IMR-90 (cell line): ENCODE measurements around the gene DHRS7. TPM values are rescaled to one million over a fixed set of nuclear protein-coding genes. Genes with fewer than 3 reads are reported as not detected.

Source experiments
- ATAC-seq: fragments of 200-7000 bp; cut with Tn5 transposase; 2 replicates; pipeline ENCODE4 v1.9.1; 2020; ENCODE audit warnings: low read depth, mild to moderate bottlenecking, moderate library complexity
- BruUV-seq: library from RNA; stranded (reverse); fragments of 400-500 nt; replicated peaks from 2 replicates; lab custom pipeline; 2021; lab: Mats Ljungman, UMichigan
- CTCF ChIA-PET: fragments of 300-600 bp; formaldehyde crosslinking; extraction: SDS; loops from one replicate; lab custom pipeline; 2021; ENCODE audit warnings: antibody characterized with exemption; lab: Yijun Ruan, JAX
- POLR2A ChIA-PET: fragments of 300-600 bp; sonication (Branson Sonifier 250); formaldehyde crosslinking; loops from one replicate; lab custom pipeline; 2022; ENCODE audit warnings: antibody characterized with exemption; ENCODE audit not compliant: unreplicated experiment; lab: Charles Lee
- DNase-seq: peaks from one replicate; pipeline ENCODE4 v3.0.0; 2013
- H2AFZ ChIP-seq: replicated peaks from 2 replicates; pipeline ENCODE3; 2013; ENCODE audit warnings: low read length, mild to moderate bottlenecking; ENCODE audit not compliant: poor library complexity
- H2AK5ac ChIP-seq: 2 replicates; pipeline ENCODE4 v1.6.1; 2013; ENCODE audit warnings: low read depth, low read length, inconsistent platforms
- H2AK9ac ChIP-seq: replicated peaks from 2 replicates; pipeline ENCODE3; 2013; ENCODE audit warnings: mild to moderate bottlenecking, low read depth, low read length, moderate library complexity; ENCODE audit not compliant: poor library complexity
- H2BK120ac ChIP-seq: 2 replicates; pipeline ENCODE4 v1.6.1; 2013; ENCODE audit warnings: low read depth, low read length, inconsistent platforms
- H2BK15ac ChIP-seq: 3 replicates; pipeline ENCODE4 v1.6.1; 2013; ENCODE audit warnings: low read depth, low read length, inconsistent platforms
- H2BK20ac ChIP-seq: 2 replicates; pipeline ENCODE4 v1.6.1; 2013; ENCODE audit warnings: low read depth, mild to moderate bottlenecking, inconsistent platforms, low read length, moderate library complexity
- H2BK5ac ChIP-seq: 2 replicates; pipeline ENCODE4 v1.6.1; 2013; ENCODE audit warnings: mild to moderate bottlenecking, low read depth, low read length, inconsistent platforms; ENCODE audit not compliant: poor library complexity, severe bottlenecking
- H3K14ac ChIP-seq: replicated peaks from 2 replicates; pipeline ENCODE4 v1.6.1; 2013; ENCODE audit warnings: low read depth, low read length, inconsistent platforms
- H3K18ac ChIP-seq: 2 replicates; pipeline ENCODE4 v1.6.1; 2013; ENCODE audit warnings: low read depth, low read length, control low read depth
- H3K23ac ChIP-seq: 2 replicates; pipeline ENCODE4 v1.6.1; 2013; ENCODE audit warnings: low read depth, low read length, inconsistent platforms
- H3K27ac ChIP-seq: 2 replicates; pipeline ENCODE4 v1.5.1; 2013; ENCODE audit warnings: mild to moderate bottlenecking, control low read depth, low read length; ENCODE audit not compliant: insufficient read depth
- H3K27me3 ChIP-seq: 2 replicates; pipeline ENCODE4 v1.6.1; 2013; ENCODE audit warnings: low read length; ENCODE audit not compliant: control insufficient read depth, insufficient read depth
- H3K36me3 ChIP-seq: 2 replicates; pipeline ENCODE4 v1.6.1; 2013; ENCODE audit warnings: low read length, mixed read lengths; ENCODE audit not compliant: control insufficient read depth, insufficient read depth
- H3K4ac ChIP-seq: 2 replicates; pipeline ENCODE4 v1.6.1; 2013; ENCODE audit warnings: low read depth, low read length, inconsistent platforms
- H3K4me1 ChIP-seq: 2 replicates; pipeline ENCODE4 v1.6.1; 2013; ENCODE audit warnings: low read length, mixed read lengths; ENCODE audit not compliant: control insufficient read depth, insufficient read depth
- H3K4me2 ChIP-seq: 2 replicates; pipeline ENCODE4 v1.6.1; 2013; ENCODE audit warnings: low read depth, mild to moderate bottlenecking, control low read depth, low read length, moderate library complexity
- H3K4me3 ChIP-seq: 2 replicates; pipeline ENCODE4 v1.5.1; 2013; ENCODE audit warnings: low read depth, mild to moderate bottlenecking, control low read depth, low read length, moderate library complexity; ENCODE audit not compliant: insufficient read depth
- H3K56ac ChIP-seq: 2 replicates; pipeline ENCODE4 v1.6.1; 2013; ENCODE audit warnings: low read length, inconsistent platforms; ENCODE audit not compliant: insufficient read depth; ENCODE audit errors: extremely low read depth
- H3K79me1 ChIP-seq, 2 experiments: 2 replicates each; pipeline ENCODE4 v1.6.1; 2013; ENCODE audit warnings: low read length in 2 of 2, inconsistent platforms in 1 of 2, low read depth in 1 of 2
- H3K9ac ChIP-seq: 2 replicates; pipeline ENCODE4 v1.6.1; 2013; ENCODE audit warnings: low read depth, low read length, control low read depth
- H3K9me1 ChIP-seq: 2 replicates; pipeline ENCODE4 v1.6.1; 2013; ENCODE audit warnings: low read length, inconsistent platforms; ENCODE audit not compliant: insufficient read depth
- H3K9me3 ChIP-seq: 2 replicates; pipeline ENCODE4 v1.6.1; 2013; ENCODE audit warnings: low read length; ENCODE audit not compliant: control insufficient read depth, insufficient read depth
- H4K20me1 ChIP-seq: 2 replicates; pipeline ENCODE4 v1.6.1; 2013; ENCODE audit warnings: low read length, inconsistent platforms; ENCODE audit not compliant: insufficient read depth
- H4K5ac ChIP-seq: 2 replicates; pipeline ENCODE4 v1.6.1; 2013; ENCODE audit warnings: mild to moderate bottlenecking, low read depth, low read length, control low read depth
- H4K8ac ChIP-seq, 2 experiments: 2 replicates each; pipeline ENCODE4 v1.6.1; 2013; ENCODE audit warnings: low read depth in 2 of 2, low read length in 2 of 2, control low read depth in 1 of 2, inconsistent platforms in 1 of 2
- H4K91ac ChIP-seq: 2 replicates; pipeline ENCODE4 v1.6.1; 2013; ENCODE audit warnings: low read depth, low read length, inconsistent platforms; ENCODE audit not compliant: insufficient read depth
- BHLHE40 ChIP-seq: fragments of 150-350 bp; IDR thresholded peaks from 2 replicates; pipeline ENCODE4 v1.6.1; 2016; ENCODE audit warnings: mild to moderate bottlenecking, low read depth, low read length
- CEBPB ChIP-seq: IDR thresholded peaks from 2 replicates; pipeline ENCODE4 v1.6.1; 2012; ENCODE audit warnings: low read depth, low read length, improper control_type of control experiment
- CHD1 ChIP-seq: IDR thresholded peaks from 2 replicates; pipeline ENCODE4 v1.6.1; 2012; ENCODE audit warnings: low read depth, low read length, improper control_type of control experiment
- CTCF ChIP-seq: conservative IDR thresholded peaks from 2 replicates; pipeline ENCODE4 v1.5.1; 2012; ENCODE audit warnings: mild to moderate bottlenecking, low read depth, low read length, improper control_type of control experiment
- ELK1 ChIP-seq: fragments of 150-350 bp; IDR thresholded peaks from 2 replicates; pipeline ENCODE4 v1.6.1; 2016; ENCODE audit warnings: low read depth, mild to moderate bottlenecking, low read length, moderate library complexity, borderline replicate concordance
- FOS ChIP-seq: fragments of 150-350 bp; IDR thresholded peaks from 2 replicates; pipeline ENCODE4 v1.6.1; 2016; ENCODE audit warnings: low read depth, low read length
- MAFK ChIP-seq: IDR thresholded peaks from 2 replicates; pipeline ENCODE4 v1.6.1; 2012; ENCODE audit warnings: low read depth, low read length, improper control_type of control experiment
- MAZ ChIP-seq: IDR thresholded peaks from 2 replicates; pipeline ENCODE4 v1.6.1; 2012; ENCODE audit warnings: low read depth, mild to moderate bottlenecking, low read length, improper control_type of control experiment, moderate library complexity, borderline replicate concordance
- MXI1 ChIP-seq: IDR thresholded peaks from 2 replicates; pipeline ENCODE4 v1.6.1; 2012; ENCODE audit warnings: low read depth, mild to moderate bottlenecking, low read length, moderate library complexity, borderline replicate concordance
- NFE2L2 ChIP-seq: fragments of 150-350 bp; IDR thresholded peaks from 2 replicates; pipeline ENCODE4 v1.6.1; 2016; ENCODE audit warnings: low read depth, mild to moderate bottlenecking, low read length
- POLR2A ChIP-seq: IDR thresholded peaks from 2 replicates; pipeline ENCODE4 v1.6.1; 2012; ENCODE audit warnings: mild to moderate bottlenecking, low read depth, low read length
- RAD21 ChIP-seq: IDR thresholded peaks from 2 replicates; pipeline ENCODE4 v1.6.1; 2012; ENCODE audit warnings: low read length, improper control_type of control experiment
- RCOR1 ChIP-seq: IDR thresholded peaks from 2 replicates; pipeline ENCODE4 v1.6.1; 2012; ENCODE audit warnings: mild to moderate bottlenecking, low read length, improper control_type of control experiment; ENCODE audit not compliant: insufficient replicate concordance
- SMC3 ChIP-seq: fragments of 150-350 bp; IDR thresholded peaks from 2 replicates; pipeline ENCODE4 v1.6.1; 2016; ENCODE audit warnings: low read depth, mild to moderate bottlenecking, antibody characterized with exemption, low read length, moderate library complexity
- WGBS, 2 experiments: methylation state at CpG; one replicate each; pipeline versions ENCODE4 v1.1.5 to v1.1.7; 2013; ENCODE audit warnings: missing lambda C conversion rate in 2 of 2; ENCODE audit not compliant: insufficient read length in 1 of 2; ENCODE audit errors: extremely low coverage in 2 of 2; 5-methylcytosine and 5-hydroxymethylcytosine counted together
- dilution Hi-C: fragments of 300-500 bp; cut with HindIII; formaldehyde crosslinking; loops from one replicate; pipeline ENCODE4 v1.14.3; 2018; ENCODE audit warnings: low sequenced_read_pairs; ENCODE audit not compliant: unreplicated experiment
- in situ Hi-C: fragments of 300-500 bp; cut with MboI; formaldehyde crosslinking; loops from 3 replicates; pipeline ENCODE4 v1.14.3; 2019; ENCODE audit warnings: low sequenced_read_pairs, inconsistent platforms, mixed read lengths
- intact Hi-C: fragments of 100-400 bp; cut with micrococcal nuclease; formaldehyde crosslinking; loops from 2 replicates; pipeline ENCODE4 v1.10.0; 2022
- polyA plus RNA-seq, 3 experiments: library from polyadenylated mRNA; depleted of rRNA; stranded (reverse); fragments of >200 nt; gene quantifications; 2 replicates each; pipeline ENCODE4 v1.2.3, GENCODE V29; 2012; ENCODE audit warnings: low replicate concordance in 1 of 3
- total RNA-seq: library from RNA; depleted of rRNA; stranded (reverse); fragments of >200 nt; gene quantifications from 2 replicates; pipeline ENCODE4 v1.2.3, GENCODE V29; 2012

DHRS7 gene
- total and polyA plus RNA-seq, 2 of the 4 experiments (the other 2 are of a cell fraction) = 30.3 to 50.2 TPM

- no peak overlapping the region for H3K4me2 ChIP-seq
- no peak overlapping the region for H3K56ac ChIP-seq
- no peak overlapping the region for H3K27ac ChIP-seq
- in situ Hi-C loops = no loop called here
- H4K8ac ChIP-seq = no peak overlapping the region
- no peak overlapping the region for H3K4ac ChIP-seq
- CTCF ChIA-PET = no interaction called here
- 17% methylated on average over 1 of the region's 4 CpGs; no CpG with 5 or more reads in 1 of the 2 experiments for WGBS, 2 experiments
- dilution Hi-C loops = no loop called here
- H4K91ac ChIP-seq = no peak overlapping the region
- peaks cover 4% of the 10 kb centered on the region for H3K9me1 ChIP-seq
- peaks cover 2% of the 10 kb centered on the region; the same call in 1 of the 2 replicates for H3K4me1 ChIP-seq
- no peak for TF ChIP-seq CTCF
- no peak for TF ChIP-seq ELK1
- TF ChIP-seq FOS = no peak
- TF ChIP-seq MAZ = no peak
- no peak for TF ChIP-seq SMC3
- TF ChIP-seq NFE2L2 = no peak
- TF ChIP-seq RAD21 = no peak
- no peak for TF ChIP-seq MXI1
- no peak for TF ChIP-seq CEBPB
- TF ChIP-seq RCOR1 = no peak
- no peak for TF ChIP-seq POLR2A
- no peak for TF ChIP-seq CHD1
- TF ChIP-seq MAFK = no peak
- no peak for TF ChIP-seq BHLHE40
- H2BK5ac ChIP-seq = no peak overlapping the region
- no TSS peak for BruUV-seq
- ATAC-seq (no peak), DNase-seq (no peak)
- H2AK5ac ChIP-seq = no peak overlapping the region
- no peak overlapping the region for H3K9ac ChIP-seq
- H4K5ac ChIP-seq = no peak overlapping the region
- no peak overlapping the region for H2BK20ac ChIP-seq
- peaks cover 31% of the 10 kb centered on the region for H4K20me1 ChIP-seq
- no peak overlapping the region for H2BK15ac ChIP-seq
- H3K4me3 ChIP-seq = no peak overlapping the region
- POLR2A ChIA-PET = no interaction called here
- peaks cover 22 to 57% of the 10 kb centered on the region in 2 experiments for H3K79me1 ChIP-seq
- H3K14ac ChIP-seq = no peak overlapping the region
- H3K9me3 ChIP-seq = no peaks in the 10 kb centered on the region
- intact Hi-C loops = no loop called here
- H3K23ac ChIP-seq = no peak overlapping the region
- H3K18ac ChIP-seq = no peak overlapping the region
- H3K27me3 ChIP-seq = no peaks in the 10 kb centered on the region
- no peak overlapping the region for H2AFZ ChIP-seq
- no peak overlapping the region for H2BK120ac ChIP-seq
- H3K36me3 ChIP-seq = peaks cover 7% of the 10 kb centered on the region
- no peak overlapping the region for H2AK9ac ChIP-seq
These were observed 57.7 kb downstream of the DHRS7 start for GRCh38 chr14:60107477-60107876.
